HEK293 (cell line): ENCODE data around the gene TRAPPC4.
"Not testable (repeated sequence)": the region's sequence is repeated elsewhere in the genome, so short reads cannot be mapped to it uniquely, and the experiment has no call there.

Experiments
- CTCF ChIA-PET: fragments of 350-600 bp; formaldehyde crosslinking; extraction: SDS; loops from one replicate; lab custom pipeline; 2021; ENCODE audit warnings: antibody characterized with exemption; lab: Yijun Ruan, JAX
- POLR2A ChIA-PET: fragments of 300-600 bp; formaldehyde crosslinking; extraction: SDS; loops from one replicate; lab custom pipeline; 2020; ENCODE audit warnings: antibody characterized with exemption, inconsistent platforms; lab: Yijun Ruan, JAX
- H3K27ac ChIP-seq: fragments of 200-500 bp; sonication (Bioruptor generic); 2 replicates; pipeline ENCODE4 v1.5.1; 2014; ENCODE audit warnings: low read depth, low read length, control low read depth, inconsistent platforms; ENCODE audit errors: extremely low read depth
- H3K36me3 ChIP-seq, 2 experiments: fragments of 200-500 bp in 1 of 2; sonication (Bioruptor generic) in 1 of 2; 1 replicate in 1 of 2; 2 replicates in 1 of 2; pipeline ENCODE4 v1.5.1; 2014 to 2017; ENCODE audit warnings: inconsistent platforms in 2 of 2, low read length in 2 of 2; ENCODE audit not compliant: control insufficient read depth in 2 of 2, insufficient read depth in 1 of 2
- H3K4me1 ChIP-seq: fragments of 200-500 bp; sonication (Bioruptor generic); 2 replicates; pipeline ENCODE4 v1.5.1; 2014; ENCODE audit warnings: mild to moderate bottlenecking, low read length, inconsistent platforms; ENCODE audit not compliant: control insufficient read depth, insufficient read depth
- H3K4me3 ChIP-seq: 2 replicates; pipeline ENCODE4 v1.5.1; 2011; ENCODE audit warnings: low read depth, mild to moderate bottlenecking, control low read depth, low read length, moderate library complexity
- H3K9me3 ChIP-seq: fragments of 200-500 bp; sonication (Bioruptor generic); 2 replicates; pipeline ENCODE4 v1.5.1; 2014; ENCODE audit warnings: low read depth, low read length, inconsistent platforms; ENCODE audit not compliant: control insufficient read depth, insufficient read depth
- GLIS1 ChIP-seq: fragments of 450-650 bp; formaldehyde crosslinking; IDR thresholded peaks from 2 replicates; pipeline ENCODE4 v1.5.1; 2016; ENCODE audit warnings: missing biosample characterization, missing genetic modification characterization
- HOXD13 ChIP-seq: sonication (generic); formaldehyde crosslinking; IDR thresholded peaks from 2 replicates; pipeline ENCODE4 v1.8.0; 2022; ENCODE audit warnings: missing genetic modification reagents, borderline replicate concordance
- KLF10 ChIP-seq: fragments of 450-650 bp; IDR thresholded peaks from 2 replicates; pipeline ENCODE4 v1.5.1; 2018; ENCODE audit warnings: missing biosample characterization, mild to moderate bottlenecking, missing genetic modification characterization
- KLF17 ChIP-seq: fragments of 450-650 bp; formaldehyde crosslinking; IDR thresholded peaks from 2 replicates; pipeline ENCODE4 v1.5.1; 2016; ENCODE audit warnings: missing biosample characterization, missing genetic modification characterization
- YY2 ChIP-seq: fragments of 450-650 bp; formaldehyde crosslinking; IDR thresholded peaks from 2 replicates; pipeline ENCODE4 v1.5.1; 2016; ENCODE audit warnings: missing biosample characterization, missing genetic modification characterization
- ZFP3 ChIP-seq: fragments of 450-650 bp; formaldehyde crosslinking; IDR thresholded peaks from 2 replicates; pipeline ENCODE4 v1.5.1; 2016; ENCODE audit warnings: low read depth, missing biosample characterization, missing genetic modification characterization
- ZFP37 ChIP-seq: fragments of 450-650 bp; formaldehyde crosslinking; IDR thresholded peaks from 2 replicates; pipeline ENCODE4 v1.5.1; 2016; ENCODE audit warnings: missing biosample characterization, missing genetic modification characterization
- ZNF10 ChIP-seq: fragments of 450-650 bp; formaldehyde crosslinking; IDR thresholded peaks from 2 replicates; pipeline ENCODE4 v1.5.1; 2017; ENCODE audit warnings: missing biosample characterization, missing genetic modification characterization
- ZNF121 ChIP-seq: fragments of 450-650 bp; formaldehyde crosslinking; IDR thresholded peaks from 2 replicates; pipeline ENCODE4 v1.5.1; 2016; ENCODE audit warnings: missing biosample characterization, missing genetic modification characterization
- ZNF133 ChIP-seq: fragments of 450-650 bp; formaldehyde crosslinking; IDR thresholded peaks from 2 replicates; pipeline ENCODE4 v1.5.1; 2016; ENCODE audit warnings: missing biosample characterization, missing genetic modification characterization
- ZNF223 ChIP-seq: fragments of 450-650 bp; formaldehyde crosslinking; IDR thresholded peaks from 2 replicates; pipeline ENCODE4 v1.5.1; 2016; ENCODE audit warnings: missing biosample characterization, missing genetic modification characterization
- ZNF302 ChIP-seq: fragments of 450-650 bp; formaldehyde crosslinking; IDR thresholded peaks from 2 replicates; pipeline ENCODE4 v1.5.1; 2016; ENCODE audit warnings: missing biosample characterization, missing genetic modification characterization, low read depth
- ZNF335 ChIP-seq: fragments of 450-650 bp; formaldehyde crosslinking; conservative IDR thresholded peaks from 2 replicates; pipeline ENCODE4 v1.5.1; 2016; ENCODE audit warnings: missing biosample characterization, missing genetic modification characterization
- ZNF600 ChIP-seq: fragments of 450-650 bp; formaldehyde crosslinking; IDR thresholded peaks from 2 replicates; pipeline ENCODE4 v1.5.1; 2016; ENCODE audit warnings: missing biosample characterization, missing genetic modification characterization

Gene TRAPPC4

GRCh38 chr11:119012629-119013170 is 5.9 kb upstream of the TRAPPC4 start:
- POLR2A ChIA-PET: interaction anchor here (0.8 to 1.3 kb wide), 4 partner anchors 9 to 15 kb away, joined by 3 to 5 read pairs (median 3); partner anchors contain the start of gene CENATAC
- H3K4me1 ChIP-seq: no peaks in the 10 kb centered on the region
- peak; percentile 81 for TF ChIP-seq ZNF133 (tag by site-specific recombination)
- no peak for TF ChIP-seq ZNF335
- TF ChIP-seq ZNF10 (tag by site-specific recombination): peak; percentile 91
- no peaks in the 10 kb centered on the region for H3K9me3 ChIP-seq
- peaks cover 12 to 86% of the 10 kb centered on the region in 2 experiments; a peak in 2 of 3 replicates for H3K36me3 ChIP-seq
- H3K27ac ChIP-seq: no peak overlapping the region
- CTCF ChIA-PET: interaction anchor here (0.6 kb wide), 1 partner anchor 326 kb away, joined by 3 read pairs; no protein-coding TSS in a partner anchor
- no peak overlapping the region for H3K4me3 ChIP-seq

GRCh38 chr11:119014209-119014924 is 4.2 kb upstream of the TRAPPC4 start:
- Histone ChIP-seq H3K27ac (no peak overlapping the region), H3K9me3 (no peaks in the 10 kb centered on the region), H3K4me3 (no peak overlapping the region), H3K4me1 (no peaks in the 10 kb centered on the region), H3K36me3 (peaks cover 12 to 75% of the 10 kb centered on the region in 2 experiments; a peak in 2 of 3 replicates)
- TF ChIP-seq ZFP37 (tag by site-specific recombination) (no peak), ZNF600 (0 out of 2 replicates have a peak, but pooled peaks have one; percentile 26)
- POLR2A ChIA-PET: interaction anchor here (0.6 to 2.9 kb wide), 7 partner anchors 10 to 359 kb away, joined by 3 to 15 read pairs (median 4); partner anchors contain the start of gene CENATAC
- CTCF ChIA-PET: interaction anchor here (0.5 to 1.8 kb wide), 5 partner anchors 12 to 105 kb away, joined by 3 to 6 read pairs (median 4); partner anchors contain the start of gene SLC37A4

GRCh38 chr11:119015054-119015611 is 3.4 kb upstream of the TRAPPC4 start:
- Histone ChIP-seq H3K4me3 (no peak overlapping the region), H3K36me3 (peaks cover 12 to 71% of the 10 kb centered on the region in 2 experiments; a peak in 2 of 3 replicates), H3K9me3 (no peaks in the 10 kb centered on the region), H3K4me1 (no peaks in the 10 kb centered on the region), H3K27ac (no peak overlapping the region)
- POLR2A ChIA-PET: interaction anchor here (0.7 to 2.9 kb wide), 5 partner anchors 11 to 358 kb away, joined by 3 to 15 read pairs (median 5); partner anchors contain the start of gene CENATAC
- no peak for TF ChIP-seq KLF17 (tag by site-specific recombination)
- TF ChIP-seq ZNF121 (tag by site-specific recombination): peak; percentile 72; the same call in 1 of the 2 replicates
- CTCF ChIA-PET: interaction anchor here (1.1 to 1.8 kb wide), 3 partner anchors 13 to 58 kb away, joined by 3 to 6 read pairs (median 5); partner anchors contain the start of gene SLC37A4

- H3K27ac ChIP-seq: no peak overlapping the region
- CTCF ChIA-PET: interaction anchor here (0.6 to 1.8 kb wide), 5 partner anchors 14 to 123 kb away, joined by 3 to 6 read pairs (median 4); partner anchors contain the start of gene SLC37A4
- H3K36me3 ChIP-seq: peaks cover 12 to 66% of the 10 kb centered on the region in 2 experiments; a peak in 2 of 3 replicates
Observed at GRCh38 chr11:119016216-119017009, 2.2 kb upstream of the TRAPPC4 start.

GRCh38 chr11:119017377-119017776 is 1.2 kb upstream of the TRAPPC4 start:
- Histone ChIP-seq H3K4me3 (peak overlapping the region; percentile 63), H3K36me3 (peaks cover 12 to 66% of the 10 kb centered on the region in 2 experiments; a peak in 2 of 3 replicates), H3K27ac (peak overlapping the region; percentile 79; the same call in 1 of the 2 replicates)
- not testable (repeated sequence) for H3K9me3 ChIP-seq, H3K4me1 ChIP-seq
- ChIA-PET POLR2A (interaction anchor here (0.7 to 2.9 kb wide), 6 partner anchors 10 to 225 kb away, joined by 3 to 10 read pairs (median 6); partner anchors contain the start of genes CENATAC and DPAGT1), CTCF (interaction anchor here (0.7 kb wide), 1 partner anchor 149 kb away, joined by 4 read pairs; no protein-coding TSS in a partner anchor)

More at GRCh38 chr11:119016216-119017009, 2.2 kb upstream of the TRAPPC4 start:
- Histone ChIP-seq H3K9me3 (no peaks in the 10 kb centered on the region), H3K4me3 (peak overlapping the region; percentile 10), H3K4me1 (no peaks in the 10 kb centered on the region)
- POLR2A ChIA-PET: interaction anchor here (0.7 to 2.9 kb wide), 10 partner anchors 9 to 327 kb away, joined by 3 to 15 read pairs (median 4); partner anchors contain the start of genes CENATAC and DPAGT1
- TF ChIP-seq KLF10: no peak
- TF ChIP-seq ZNF223: no peak
- no peak for TF ChIP-seq GLIS1
- no peak for TF ChIP-seq ZFP3 (tag by site-specific recombination)
- no peak for TF ChIP-seq YY2
- no peak for TF ChIP-seq HOXD13
- TF ChIP-seq ZNF302: no peak
